ENCODE data around the gene C11orf58.

C11orf58 gene

DNA sequence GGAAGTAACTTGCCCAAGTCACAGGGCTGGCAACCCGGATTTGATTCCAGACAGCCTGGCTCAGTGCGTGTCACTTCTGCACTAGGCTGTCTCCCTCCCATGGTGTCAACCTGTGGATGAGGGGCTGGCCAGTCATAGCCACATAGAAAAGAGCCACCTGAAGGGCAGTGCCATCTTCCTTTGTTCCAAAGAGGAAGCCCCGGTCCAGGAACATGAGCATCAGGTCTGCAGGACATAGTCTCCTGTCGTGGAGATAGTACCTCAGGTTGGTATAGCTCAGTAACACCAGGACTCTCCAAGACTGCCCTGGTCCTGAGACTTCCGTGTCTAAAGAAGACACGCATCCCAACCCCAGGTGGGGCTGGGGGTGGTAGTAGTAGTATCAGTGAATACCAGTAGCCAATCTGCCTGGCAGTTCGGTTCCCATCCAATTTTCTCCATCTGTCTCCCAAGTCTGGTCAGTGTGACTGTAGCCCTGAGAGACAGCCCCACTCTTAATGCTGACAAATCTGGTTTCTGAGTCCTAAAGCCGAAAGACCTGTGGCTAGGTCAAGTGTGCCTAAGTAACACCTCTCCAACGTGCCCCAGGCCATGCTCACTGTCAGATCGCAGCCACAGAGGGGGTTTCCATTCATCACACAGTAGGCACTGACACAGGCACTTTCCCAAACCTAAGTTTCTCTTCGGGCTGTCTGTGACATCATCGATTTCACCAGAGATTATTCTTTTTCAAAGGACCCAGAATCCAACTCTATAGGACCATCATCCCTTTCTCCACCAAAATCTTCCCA is 33.1 kb downstream of the C11orf58 start:
- H3K36me3 ChIP-seq = no peaks in the 10 kb centered on the region
- no peaks in the 10 kb centered on the region for H3K27me3 ChIP-seq
- H3K9me3 ChIP-seq = no peaks in the 10 kb centered on the region
- no peak overlapping the region for H3K4me3 ChIP-seq (ENCODE audit: low read depth, low read length)
- DNase-seq = no peak
- H3K4me1 ChIP-seq = no peaks in the 10 kb centered on the region
- TF ChIP-seq, protein P1, sequence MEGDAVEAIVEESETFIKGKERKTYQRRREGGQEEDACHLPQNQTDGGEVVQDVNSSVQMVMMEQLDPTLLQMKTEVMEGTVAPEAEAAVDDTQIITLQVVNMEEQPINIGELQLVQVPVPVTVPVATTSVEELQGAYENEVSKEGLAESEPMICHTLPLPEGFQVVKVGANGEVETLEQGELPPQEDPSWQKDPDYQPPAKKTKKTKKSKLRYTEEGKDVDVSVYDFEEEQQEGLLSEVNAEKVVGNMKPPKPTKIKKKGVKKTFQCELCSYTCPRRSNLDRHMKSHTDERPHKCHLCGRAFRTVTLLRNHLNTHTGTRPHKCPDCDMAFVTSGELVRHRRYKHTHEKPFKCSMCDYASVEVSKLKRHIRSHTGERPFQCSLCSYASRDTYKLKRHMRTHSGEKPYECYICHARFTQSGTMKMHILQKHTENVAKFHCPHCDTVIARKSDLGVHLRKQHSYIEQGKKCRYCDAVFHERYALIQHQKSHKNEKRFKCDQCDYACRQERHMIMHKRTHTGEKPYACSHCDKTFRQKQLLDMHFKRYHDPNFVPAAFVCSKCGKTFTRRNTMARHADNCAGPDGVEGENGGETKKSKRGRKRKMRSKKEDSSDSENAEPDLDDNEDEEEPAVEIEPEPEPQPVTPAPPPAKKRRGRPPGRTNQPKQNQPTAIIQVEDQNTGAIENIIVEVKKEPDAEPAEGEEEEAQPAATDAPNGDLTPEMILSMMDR (IDR thresholded peaks at IDR 0.05; ENCODE audit: low read depth, low read length) = no peak

DNA sequence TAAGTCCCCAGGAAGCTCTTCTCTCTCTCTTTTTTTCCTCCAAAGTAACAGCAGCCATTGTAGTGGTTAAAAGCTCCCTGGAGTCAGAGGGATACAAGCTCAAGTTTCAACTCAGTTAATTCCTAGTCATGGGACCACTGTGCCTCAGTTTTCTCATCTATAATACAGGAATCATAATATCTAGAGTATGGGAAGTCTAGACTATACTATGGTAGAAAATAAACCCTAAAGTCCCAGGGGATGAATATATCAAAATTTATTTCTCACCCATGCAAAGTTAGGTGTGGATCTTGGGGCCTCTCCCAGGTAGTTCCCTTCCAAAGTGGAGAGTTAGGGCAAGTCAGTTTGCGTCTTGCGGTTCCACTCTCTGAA is 33.7 kb downstream of the C11orf58 start:
- Histone ChIP-seq H3K36me3 (no peaks in the 10 kb centered on the region), H3K4me3 (ENCODE audit: low read depth, low read length) (no peak overlapping the region), H3K27me3 (no peaks in the 10 kb centered on the region), H3K9me3 (no peaks in the 10 kb centered on the region), H3K4me1 (no peaks in the 10 kb centered on the region)
- TF ChIP-seq, protein P1 (IDR thresholded peaks at IDR 0.05; ENCODE audit: low read depth, low read length) = no peak
- DNase-seq = no peak

DNA sequence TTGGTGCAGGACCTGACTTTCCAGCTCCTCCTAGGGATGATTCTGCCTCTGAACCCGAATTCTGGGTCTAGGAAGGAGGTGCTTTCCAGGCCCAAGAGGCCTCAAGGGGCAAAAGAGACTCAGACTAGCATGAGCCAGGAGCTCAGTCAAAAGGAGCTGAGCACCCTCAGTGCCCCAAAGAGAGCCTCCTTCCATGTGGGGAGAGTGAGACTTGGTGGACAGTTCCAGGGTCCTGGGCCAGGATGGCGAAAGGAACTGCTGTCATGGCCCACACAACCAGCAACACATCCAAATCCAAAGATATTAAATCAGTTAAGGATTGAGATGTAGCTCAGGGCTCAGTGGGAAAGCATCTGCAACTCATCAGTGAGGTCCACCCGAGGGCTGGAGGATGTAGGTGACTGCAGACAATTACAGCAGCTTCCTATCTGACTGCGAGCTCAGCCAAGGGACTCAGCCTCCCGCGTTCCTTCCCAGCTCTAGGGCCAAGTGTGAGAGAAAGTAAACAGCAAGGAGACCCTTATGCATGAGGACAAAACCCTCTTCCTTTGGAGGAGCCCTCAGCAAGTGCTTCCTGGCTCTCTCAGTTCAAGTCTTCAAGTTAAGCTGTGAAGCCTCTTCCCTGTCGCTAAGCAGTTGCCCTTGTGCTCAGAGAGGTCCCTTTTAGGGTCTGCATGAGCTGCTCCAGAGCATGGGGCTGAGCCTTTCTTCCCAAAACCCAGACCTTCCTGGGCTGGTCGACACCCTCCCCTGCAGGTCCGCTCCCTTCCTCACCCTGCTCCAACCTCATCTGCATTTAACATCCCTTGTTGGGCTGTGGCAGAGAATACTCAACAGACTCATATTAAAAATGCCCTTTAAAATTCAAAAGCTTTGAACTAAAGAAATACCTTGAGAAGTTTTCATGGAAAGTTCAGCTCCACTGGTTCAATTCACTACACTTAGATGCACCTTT is 35.8 kb downstream of the C11orf58 start:
- Histone ChIP-seq H3K4me3 (ENCODE audit: low read depth, low read length) (no peak overlapping the region), H3K9me3 (no peaks in the 10 kb centered on the region), H3K4me1 (no peaks in the 10 kb centered on the region), H3K36me3 (no peaks in the 10 kb centered on the region), H3K27me3 (no peaks in the 10 kb centered on the region)
- TF ChIP-seq, protein P1 (IDR thresholded peaks at IDR 0.05; ENCODE audit: low read depth, low read length) = no peak
- no peak for DNase-seq

DNA sequence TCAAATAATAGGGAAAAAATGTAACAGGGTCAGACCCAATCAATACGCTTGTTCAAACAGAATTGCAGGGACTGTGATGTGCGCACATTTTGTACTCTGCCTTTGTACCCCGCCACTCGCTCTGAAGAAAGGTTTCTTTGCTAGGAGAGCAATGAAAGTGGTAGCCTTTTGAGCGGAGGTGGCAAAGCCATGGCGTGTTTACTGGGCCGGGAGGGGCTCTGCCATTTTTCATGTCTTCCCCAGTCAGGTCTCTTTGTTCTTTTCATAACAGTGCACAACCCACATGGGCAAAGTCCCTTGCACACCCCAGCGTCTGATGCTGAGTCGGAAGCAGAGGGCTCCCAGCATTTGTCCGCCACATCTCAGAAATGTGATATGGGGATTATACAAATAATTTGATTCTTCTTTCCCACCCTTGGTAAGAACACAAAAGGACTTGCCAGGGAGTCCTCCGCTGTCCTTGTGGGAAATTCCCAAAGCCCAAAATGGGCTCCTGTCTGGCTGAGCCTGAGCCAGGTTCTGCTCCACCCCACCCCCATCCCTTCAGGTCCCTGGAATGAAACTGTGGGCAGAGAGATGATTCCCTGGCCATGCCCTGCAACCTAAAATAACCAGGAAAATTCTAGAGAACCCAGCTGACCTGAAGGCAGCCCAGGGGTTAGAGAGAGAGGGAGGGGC is 36.6 kb downstream of the C11orf58 start:
- Histone ChIP-seq H3K36me3 (no peaks in the 10 kb centered on the region), H3K4me3 (ENCODE audit: low read depth, low read length) (no peak overlapping the region), H3K9me3 (no peaks in the 10 kb centered on the region), H3K4me1 (no peaks in the 10 kb centered on the region), H3K27me3 (no peaks in the 10 kb centered on the region)
- TF ChIP-seq, protein P1 (IDR thresholded peaks at IDR 0.05; ENCODE audit: low read depth, low read length) = no peak
- DNase-seq = no peak

DNA sequence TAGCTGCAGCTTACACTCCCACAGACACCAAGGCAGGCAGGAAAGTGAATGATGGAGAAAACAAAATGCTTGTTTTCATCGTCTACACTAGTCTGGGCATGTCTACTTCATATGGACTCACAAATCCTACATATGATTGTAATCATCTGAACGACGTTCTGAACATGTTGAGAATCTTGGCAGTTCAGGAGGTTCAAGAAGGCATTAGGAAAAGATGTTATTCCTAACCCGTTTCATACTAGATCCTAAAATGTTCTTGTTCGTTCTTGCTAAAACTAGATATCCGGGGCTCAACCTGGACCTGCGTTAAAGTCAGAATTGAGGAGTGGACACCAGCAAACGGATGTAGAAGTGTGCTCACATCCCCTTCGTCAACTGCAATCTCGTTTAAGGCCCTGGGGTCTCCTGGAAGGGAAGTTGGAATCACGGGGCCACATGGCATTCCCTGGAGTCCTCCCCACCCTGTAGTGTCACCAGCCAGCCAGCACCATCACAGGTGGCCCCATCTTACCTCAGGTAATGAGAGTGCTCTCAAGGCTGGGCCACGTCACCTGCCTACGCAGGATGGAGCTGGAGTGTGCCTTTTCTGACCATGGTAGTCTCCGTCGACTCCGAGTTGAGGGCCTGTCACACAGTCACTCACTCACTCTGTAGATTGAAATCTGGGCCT is 37.3 kb downstream of the C11orf58 start:
- H3K4me3 ChIP-seq (ENCODE audit: low read depth, low read length) = no peak overlapping the region
- DNase-seq = no peak
- TF ChIP-seq, protein P1 (IDR thresholded peaks at IDR 0.05; ENCODE audit: low read depth, low read length) = no peak
- no peaks in the 10 kb centered on the region for H3K27me3 ChIP-seq
- H3K9me3 ChIP-seq = no peaks in the 10 kb centered on the region
- H3K36me3 ChIP-seq = no peaks in the 10 kb centered on the region
- H3K4me1 ChIP-seq = no peaks in the 10 kb centered on the region
